SU-DHL-6 (cell line): ENCODE results near the gene PCYT2.

ENCODE experiments used
- H2AFZ ChIP-seq: fragments of 200-600 bp; sonication (generic); 2 replicates; pipeline ENCODE4 v1.6.1; 2014; ENCODE audit warnings: low read depth, mild to moderate bottlenecking, moderate library complexity, mixed read lengths, antibody characterized with exemption, low read length; ENCODE audit not compliant: severe bottlenecking
- H3F3A ChIP-seq: fragments of 200-600 bp; shearing (Covaris generic); 2 replicates; pipeline ENCODE4 v1.6.0; 2016; ENCODE audit warnings: antibody characterized with exemption, mild to moderate bottlenecking; ENCODE audit not compliant: insufficient read depth
- H3K27ac ChIP-seq: fragments of 200-600 bp; sonication (generic); 2 replicates; pipeline ENCODE4 v1.5.1; 2016; ENCODE audit warnings: low read depth, mild to moderate bottlenecking, low read length, moderate library complexity, mixed read lengths
- H3K27me3 ChIP-seq: fragments of 200-600 bp; sonication (generic), shearing (Covaris generic); 2 replicates; pipeline ENCODE4 v1.6.0; 2014; ENCODE audit warnings: mild to moderate bottlenecking, low read length
- H3K36me3 ChIP-seq: fragments of 200-600 bp; sonication (generic); 2 replicates; pipeline ENCODE4 v1.6.1; 2014; ENCODE audit warnings: mild to moderate bottlenecking, low read length, mixed read lengths
- H3K4me2 ChIP-seq: fragments of 300-600, 200-600 bp; shearing (Covaris generic), sonication (generic); 2 replicates; pipeline ENCODE4 v1.6.0; 2014; ENCODE audit warnings: low read length, low read depth, mild to moderate bottlenecking; ENCODE audit not compliant: poor library complexity, severe bottlenecking
- H3K4me3 ChIP-seq: fragments of 200-600 bp; sonication (generic); 2 replicates; pipeline ENCODE4 v1.5.1; 2014; ENCODE audit warnings: antibody characterized with exemption, low read length, mild to moderate bottlenecking, mixed read lengths; ENCODE audit not compliant: insufficient read depth, poor library complexity, severe bottlenecking
- H3K79me2 ChIP-seq: fragments of 200-600 bp; sonication (generic); 2 replicates; pipeline ENCODE4 v1.6.1; 2014; ENCODE audit warnings: mild to moderate bottlenecking, low read length, moderate library complexity; ENCODE audit not compliant: insufficient read depth
- H3K9ac ChIP-seq: fragments of 200-600 bp; sonication (generic); 2 replicates; pipeline ENCODE4 v1.7.0; 2014; ENCODE audit warnings: mild to moderate bottlenecking, low read length
- H3K9me2 ChIP-seq: fragments of 200-600 bp; sonication (generic); replicated peaks from 2 replicates; pipeline ENCODE4 v1.6.1; 2014; ENCODE audit warnings: low read length; ENCODE audit not compliant: insufficient read depth
- H3K9me3 ChIP-seq: fragments of 200-600 bp; sonication (generic); 2 replicates; pipeline ENCODE4 v1.6.1; 2014; ENCODE audit warnings: low read length, mixed read lengths; ENCODE audit not compliant: insufficient read depth
- H4K20me1 ChIP-seq: fragments of 200-600 bp; sonication (generic); 2 replicates; pipeline ENCODE4 v1.6.1; 2014; ENCODE audit warnings: low read depth, mild to moderate bottlenecking, antibody characterized with exemption, low read length, moderate library complexity, mixed read lengths
- CTCF ChIP-seq: fragments of 200-600 bp; sonication (generic); IDR thresholded peaks from one replicate; pipeline ENCODE4 v1.5.1; 2017; ENCODE audit warnings: antibody characterized with exemption, mild to moderate bottlenecking, low read length, moderate library complexity; ENCODE audit not compliant: insufficient read depth, poor library complexity, severe bottlenecking
- EZH2phosphoT487 ChIP-seq: fragments of 200-600 bp; sonication (generic), shearing (Covaris generic); conservative IDR thresholded peaks from 2 replicates; pipeline ENCODE4 v1.6.1; 2018; ENCODE audit warnings: mild to moderate bottlenecking, antibody characterized with exemption, low read length, moderate library complexity, mixed read lengths

Gene PCYT2

GRCh38 chr17:81870131-81870980 is 40.8 kb downstream of the PCYT2 start:
- Histone ChIP-seq H3K4me2 (peak overlapping the region; percentile 89), H3K27me3 (no peaks in the 10 kb centered on the region), H3K4me3 (peak overlapping the region; percentile 64), H3K9me3 (no peaks in the 10 kb centered on the region), H3K36me3 (0 out of 2 replicates have a peak, but pooled peaks cover 4% of the 10 kb centered on the region), H3K9ac (peak overlapping the region; percentile 93), H3K27ac (peak overlapping the region; percentile 87), H3F3A (peaks cover 62% of the 10 kb centered on the region), H4K20me1 (no peaks in the 10 kb centered on the region; the same call in 1 of the 2 replicates), H3K9me2 (no peaks in the 10 kb centered on the region), H3K79me2 (peaks cover 21% of the 10 kb centered on the region), H2AFZ (no peak overlapping the region)
- TF ChIP-seq EZH2phosphoT487 (no peak), CTCF (no peak)

- no peaks in the 10 kb centered on the region for H3K9me3 ChIP-seq
- H3K27me3 ChIP-seq = no peaks in the 10 kb centered on the region
- peak overlapping the region; percentile 64 for H3K4me3 ChIP-seq
- peak overlapping the region; percentile 89 for H3K4me2 ChIP-seq
- H3K36me3 ChIP-seq = 0 out of 2 replicates have a peak, but pooled peaks cover 4% of the 10 kb centered on the region
- no peak overlapping the region for H2AFZ ChIP-seq
- no peaks in the 10 kb centered on the region; the same call in 1 of the 2 replicates for H4K20me1 ChIP-seq
- H3K9ac ChIP-seq = peak overlapping the region; percentile 93
- peaks cover 58% of the 10 kb centered on the region for H3F3A ChIP-seq
- TF ChIP-seq EZH2phosphoT487 (no peak), CTCF (peak; percentile 93)
- H3K27ac ChIP-seq = peak overlapping the region; percentile 87
- no peaks in the 10 kb centered on the region for H3K9me2 ChIP-seq
- H3K79me2 ChIP-seq = peaks cover 21% of the 10 kb centered on the region
Observed at GRCh38 chr17:81869221-81870130, 41.7 kb downstream of the PCYT2 start.

GRCh38 chr17:81868674-81869220 is 42.5 kb downstream of the PCYT2 start:
- peak overlapping the region; percentile 93; the same call in 1 of the 2 replicates for H3K9ac ChIP-seq
- H3K79me2 ChIP-seq = peaks cover 21% of the 10 kb centered on the region
- peak overlapping the region; percentile 87; the same call in 1 of the 2 replicates for H3K27ac ChIP-seq
- no peak overlapping the region for H2AFZ ChIP-seq
- H3K36me3 ChIP-seq = 0 out of 2 replicates have a peak, but pooled peaks cover 4% of the 10 kb centered on the region
- H3F3A ChIP-seq = peaks cover 51% of the 10 kb centered on the region
- no peak overlapping the region for H3K4me3 ChIP-seq
- peak overlapping the region; percentile 89 for H3K4me2 ChIP-seq
- no peaks in the 10 kb centered on the region for H3K9me3 ChIP-seq
- H3K27me3 ChIP-seq = no peaks in the 10 kb centered on the region
- H3K9me2 ChIP-seq = no peaks in the 10 kb centered on the region
- TF ChIP-seq CTCF (no peak), EZH2phosphoT487 (no peak)
- no peaks in the 10 kb centered on the region; the same call in 1 of the 2 replicates for H4K20me1 ChIP-seq
